H1 (cell line): ENCODE measurements around the gene ELP4. TPM values are rescaled to one million over a fixed set of nuclear protein-coding genes. Genes with fewer than 3 reads are reported as not detected.

Experiments used
- CTCF ChIA-PET: fragments of 300-600 bp; sonication (Branson Sonifier 250); formaldehyde crosslinking; loops from one replicate; lab custom pipeline; 2021; ENCODE audit not compliant: partially characterized antibody; lab: Charles Lee
- POLR2A ChIA-PET: fragments of 300-600 bp; sonication (Branson Sonifier 250); formaldehyde crosslinking; loops from one replicate; lab custom pipeline; 2021; ENCODE audit warnings: inconsistent platforms; ENCODE audit not compliant: partially characterized antibody; lab: Charles Lee
- DNase-seq, 2 experiments: peaks; one replicate each; pipeline versions ENCODE4 v3.0.0 to v3.0.0-alpha.2; 2010 to 2022; ENCODE audit warnings: low spot score in 2 of 2, low read depth in 1 of 2, mixed read lengths in 1 of 2
- FAIRE-seq: peaks from 2 replicates; lab custom pipeline; 2011; peaks lifted over from hg19 to GRCh38; lab: Jason Lieb, UNC
- H2AFZ ChIP-seq: 2 replicates; pipeline ENCODE4 v1.8.1; 2012; ENCODE audit warnings: low read length, inconsistent platforms
- H2AK5ac ChIP-seq: 2 replicates; pipeline ENCODE4 v1.6.1; 2013; ENCODE audit warnings: low read depth, low read length
- H2BK120ac ChIP-seq: replicated peaks from 2 replicates; pipeline ENCODE3; 2013; ENCODE audit warnings: low read depth, low read length, inconsistent platforms
- H2BK12ac ChIP-seq: 2 replicates; pipeline ENCODE4 v1.6.1; 2013; ENCODE audit warnings: low read depth, low read length
- H2BK15ac ChIP-seq: 2 replicates; pipeline ENCODE4 v1.6.1; 2013; ENCODE audit warnings: low read length
- H2BK20ac ChIP-seq: 2 replicates; pipeline ENCODE4 v1.6.1; 2013; ENCODE audit warnings: low read length
- H2BK5ac ChIP-seq: 2 replicates; pipeline ENCODE4 v1.6.1; 2013; ENCODE audit warnings: low read depth, low read length
- H3K14ac ChIP-seq: 2 replicates; pipeline ENCODE4 v1.6.1; 2013; ENCODE audit warnings: inconsistent platforms; ENCODE audit not compliant: insufficient read length
- H3K18ac ChIP-seq: 2 replicates; pipeline ENCODE4 v1.6.1; 2013; ENCODE audit warnings: low read length; ENCODE audit errors: extremely low read depth
- H3K23ac ChIP-seq: 2 replicates; pipeline ENCODE4 v1.6.1; 2013; ENCODE audit warnings: inconsistent platforms; ENCODE audit not compliant: insufficient read length
- H3K23me2 ChIP-seq: 2 replicates; pipeline ENCODE4 v1.6.1; 2013; ENCODE audit warnings: low read depth, low read length
- H3K27ac ChIP-seq: 2 replicates; pipeline ENCODE4 v1.6.1; 2011; ENCODE audit warnings: low read depth, low read length, inconsistent platforms
- H3K27me3 ChIP-seq, 4 experiments: replicated peaks in 1 of 4; 1 replicate in 1 of 4; 2 replicates in 3 of 4; pipeline versions ENCODE4 v1.6.1 to v1.8.1; 2011 to 2013; ENCODE audit warnings: low read length in 3 of 4, mild to moderate bottlenecking in 3 of 4, inconsistent platforms in 2 of 4, mixed read lengths in 2 of 4, moderate library complexity in 1 of 4; ENCODE audit not compliant: control insufficient read depth in 3 of 4, insufficient read depth in 3 of 4; ENCODE audit errors: extremely low read depth in 1 of 4
- H3K36me3 ChIP-seq, 4 experiments: 2 replicates each; pipeline versions ENCODE4 v1.6.1 to v1.8.1; 2011 to 2013; ENCODE audit warnings: mild to moderate bottlenecking in 4 of 4, low read length in 3 of 4, moderate library complexity in 2 of 4, control low read depth in 1 of 4, inconsistent platforms in 1 of 4; ENCODE audit not compliant: insufficient read depth in 4 of 4, control insufficient read depth in 2 of 4
- H3K4ac ChIP-seq: replicated peaks from 2 replicates; pipeline ENCODE3; 2013; ENCODE audit warnings: low read length, low read depth, mixed read lengths, inconsistent platforms; ENCODE audit not compliant: insufficient read length
- H3K4me1 ChIP-seq, 4 experiments: replicated peaks in 1 of 4; 1 replicate in 1 of 4; 2 replicates in 3 of 4; pipeline versions ENCODE4 v1.6.1 to v1.8.1; 2011 to 2013; ENCODE audit warnings: low read length in 3 of 4, inconsistent platforms in 2 of 4, mixed read lengths in 1 of 4; ENCODE audit not compliant: insufficient read depth in 4 of 4, control insufficient read depth in 3 of 4
- H3K4me2 ChIP-seq, 2 experiments: 2 replicates each; pipeline versions ENCODE4 v1.6.1 to v1.8.1; 2011 to 2013; ENCODE audit warnings: low read depth in 2 of 2, low read length in 2 of 2, control low read depth in 1 of 2, inconsistent platforms in 1 of 2, mild to moderate bottlenecking in 1 of 2; ENCODE audit not compliant: insufficient read depth in 1 of 2
- H3K4me3 ChIP-seq, 4 experiments: fragments of 200-600, 300-600 bp in 1 of 4; sonication (generic), shearing (Covaris generic), sonication (Bioruptor Twin) in 1 of 4; 2 replicates each; pipeline versions ENCODE4 v1.5.1 to v1.8.1; 2011 to 2016; ENCODE audit warnings: low read length in 4 of 4, low read depth in 3 of 4, control low read depth in 2 of 4, inconsistent platforms in 2 of 4, mild to moderate bottlenecking in 2 of 4, mixed read lengths in 1 of 4, moderate library complexity in 1 of 4; ENCODE audit not compliant: insufficient read depth in 2 of 4; ENCODE audit errors: extremely low read depth in 1 of 4
- H3K56ac ChIP-seq: replicated peaks from 2 replicates; pipeline ENCODE3; 2013; ENCODE audit warnings: low read depth, mild to moderate bottlenecking, mixed read lengths, low read length, inconsistent platforms; ENCODE audit not compliant: insufficient read length
- H3K79me1 ChIP-seq: 2 replicates; pipeline ENCODE4 v1.6.1; 2013; ENCODE audit warnings: low read depth, low read length, control low read depth
- H3K79me2 ChIP-seq, 2 experiments: 2 replicates each; pipeline versions ENCODE4 v1.6.1 to v1.8.1; 2012 to 2013; ENCODE audit warnings: low read length in 2 of 2, mild to moderate bottlenecking in 2 of 2, inconsistent platforms in 1 of 2; ENCODE audit not compliant: insufficient read depth in 2 of 2, control insufficient read depth in 1 of 2
- H3K9ac ChIP-seq, 4 experiments: replicated peaks in 1 of 4; 1 replicate in 1 of 4; 2 replicates in 3 of 4; pipeline versions ENCODE4 v1.6.1 to v1.8.1; 2011 to 2013; ENCODE audit warnings: low read depth in 3 of 4, low read length in 3 of 4, control low read depth in 2 of 4, mild to moderate bottlenecking in 2 of 4, moderate library complexity in 2 of 4, inconsistent platforms in 1 of 4; ENCODE audit errors: extremely low read depth in 1 of 4
- H3K9me3 ChIP-seq, 2 experiments: 2 replicates each; pipeline versions ENCODE4 v1.6.1 to v1.8.1; 2012 to 2013; ENCODE audit warnings: mild to moderate bottlenecking in 2 of 2, moderate library complexity in 2 of 2, control low read depth in 1 of 2, inconsistent platforms in 1 of 2, low read depth in 1 of 2, low read length in 1 of 2, mixed read lengths in 1 of 2; ENCODE audit not compliant: insufficient read depth in 2 of 2
- H4K20me1 ChIP-seq, 2 experiments: replicated peaks in 1 of 2; 2 replicates each; pipeline versions ENCODE3 to v1.8.1; 2011 to 2013; ENCODE audit warnings: inconsistent platforms in 2 of 2, low read length in 2 of 2, mild to moderate bottlenecking in 1 of 2; ENCODE audit not compliant: insufficient read depth in 2 of 2, control insufficient read depth in 1 of 2
- H4K5ac ChIP-seq: 2 replicates; pipeline ENCODE4 v1.6.1; 2013; ENCODE audit warnings: low read length, low read depth, mixed read lengths, inconsistent platforms; ENCODE audit not compliant: insufficient read length
- H4K8ac ChIP-seq: 2 replicates; pipeline ENCODE4 v1.8.0; 2013; ENCODE audit warnings: mild to moderate bottlenecking, moderate library complexity, low read length, inconsistent platforms; ENCODE audit not compliant: insufficient read depth; ENCODE audit errors: extremely low read depth
- H4K91ac ChIP-seq: replicated peaks from 2 replicates; pipeline ENCODE3; 2013; ENCODE audit warnings: low read length, mixed read lengths, inconsistent platforms; ENCODE audit not compliant: insufficient read length
- BRCA1 ChIP-seq: IDR thresholded peaks from 2 replicates; pipeline ENCODE4 v1.6.1; 2012; ENCODE audit warnings: low read depth, low read length, improper control_type of control experiment
- CTBP2 ChIP-seq: IDR thresholded peaks from 2 replicates; pipeline ENCODE4 v1.7.0; 2011; ENCODE audit warnings: borderline replicate concordance, mild to moderate bottlenecking, moderate library complexity, mixed read lengths, low read length; ENCODE audit not compliant: insufficient read depth, insufficient read length
- EZH2 ChIP-seq: fragments of 200-600 bp; sonication (generic); IDR thresholded peaks from 2 replicates; pipeline ENCODE4 v1.7.1; 2012; ENCODE audit warnings: low read depth, mild to moderate bottlenecking, moderate library complexity, low read length, inconsistent platforms; ENCODE audit not compliant: severe bottlenecking
- FOSL1 ChIP-seq: IDR thresholded peaks from 2 replicates; pipeline ENCODE4 v1.6.1; 2011; ENCODE audit warnings: mild to moderate bottlenecking, low read depth, low read length, moderate library complexity; ENCODE audit not compliant: insufficient read depth
- RBBP5 ChIP-seq: IDR thresholded peaks from 2 replicates; pipeline ENCODE4 v1.7.1; 2012; ENCODE audit warnings: low read depth, mild to moderate bottlenecking, inconsistent platforms, low read length, moderate library complexity, borderline replicate concordance
- SRF ChIP-seq: IDR thresholded peaks from 2 replicates; pipeline ENCODE4 v1.6.1; 2011; ENCODE audit warnings: mild to moderate bottlenecking, low read depth, low read length, moderate library complexity
- WGBS, 2 experiments: shearing (Covaris generic) in 1 of 2; methylation state at CpG; one replicate each; pipeline versions ENCODE4 v1.1.6 to v1.1.7; 2013 to 2015; ENCODE audit warnings: low lambda C conversion rate in 2 of 2, mixed read lengths in 2 of 2, inconsistent platforms in 1 of 2, low coverage in 1 of 2, missing lambda C conversion rate in 1 of 2; ENCODE audit not compliant: insufficient replicate concordance in 2 of 2, insufficient coverage in 1 of 2, insufficient read length in 1 of 2; ENCODE audit errors: extremely low coverage in 1 of 2, missing lambda C conversion rate in 1 of 2; 5-methylcytosine and 5-hydroxymethylcytosine counted together
- polyA plus RNA-seq, 7 experiments: library from polyadenylated mRNA; depleted of rRNA in 3 of 7; stranded (reverse) in 5 of 7; unstranded in 2 of 7; fragments of >200 nt in 5 of 7; fragments of 200-250 nt in 2 of 7; gene quantifications; 1 replicate in 5 of 7; 2 replicates in 1 of 7; 4 replicates in 1 of 7; pipeline versions ENCODE4 v1.2.1 to v1.2.3, GENCODE V29; 2011 to 2013; ENCODE audit warnings: missing spikeins in 2 of 7, mixed read lengths in 2 of 7
- total RNA-seq: library from RNA; stranded (reverse); fragmentation: NEBNext Ultra II Directional; extraction: Animal tissue kit (Norgen Biotek cat#: 25700); gene quantifications from 2 replicates; pipeline ENCODE4 v1.2.1, GENCODE V29; 2021

ELP4 gene
- total and polyA plus RNA-seq, 2 of the 8 experiments (the other 6 are each of a cell fraction or from before 2014, with no cell fraction given), result 14.0 to 18.6 TPM

DNA sequence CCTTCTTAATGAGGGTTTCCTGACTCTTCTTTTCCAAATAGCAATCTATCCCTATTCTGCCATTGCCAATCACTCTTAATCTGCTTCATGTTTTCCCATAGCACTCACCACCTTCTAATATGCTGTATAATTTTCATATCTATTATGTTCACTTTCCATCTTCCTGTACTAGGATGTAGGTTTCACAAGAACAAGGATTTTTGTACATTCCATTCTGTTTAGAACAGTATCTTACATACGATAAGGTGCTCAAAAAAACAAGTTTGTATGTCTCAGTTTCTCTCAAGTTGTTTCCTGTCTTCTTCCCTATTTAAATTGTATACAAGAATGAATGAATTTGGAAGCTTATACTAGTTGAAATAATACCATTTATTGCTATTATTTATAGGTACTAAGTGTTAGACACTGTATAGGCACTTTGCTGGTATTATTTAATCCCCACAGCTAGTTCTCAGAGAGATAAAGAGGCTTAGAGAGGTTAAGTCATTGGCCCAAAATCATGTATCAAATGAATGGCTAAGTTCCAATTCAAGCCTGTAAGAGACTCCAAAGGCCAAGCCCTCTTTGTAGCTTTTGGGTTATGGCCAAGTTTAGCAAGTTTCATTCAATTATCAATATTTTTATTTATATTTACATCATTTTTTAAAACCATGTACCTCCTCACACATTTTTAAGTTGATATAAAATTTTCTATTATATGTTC lies 166.9 kb downstream of the ELP4 start:
- Histone ChIP-seq H3K27me3 (peaks cover 0 to 1% (median 0%) of the 10 kb centered on the region in 4 experiments; a peak in 1 of 7 replicates), H3K9me3 (no peaks in the 10 kb centered on the region), H2AFZ (no peak overlapping the region), H3K56ac (no peak overlapping the region), H3K9ac (no peak overlapping the region), H3K14ac (no peak overlapping the region), H3K23ac (no peak overlapping the region), H4K91ac (no peak overlapping the region), H3K79me2 (no peaks in the 10 kb centered on the region), H2BK120ac (no peak overlapping the region), H2BK5ac (no peak overlapping the region), H2BK20ac (no peak overlapping the region), H2AK5ac (no peak overlapping the region)
- FAIRE-seq (no peak), DNase-seq (no peak)
- 97% methylated on average over 1 of the region's 1 CpG; no CpG with 5 or more reads in 1 of the 2 experiments for WGBS, 2 experiments
- no peak for TF ChIP-seq RBBP5
- TF ChIP-seq SRF, result no peak
- no peak for TF ChIP-seq CTBP2
- no peak for TF ChIP-seq FOSL1
- TF ChIP-seq BRCA1, result no peak
- TF ChIP-seq EZH2, result no peak
- TF ChIP-seq, all 59 proteins: peak for 0
- H3K36me3 ChIP-seq, result no peaks in the 10 kb centered on the region
- no peak overlapping the region for H2BK15ac ChIP-seq
- no peak overlapping the region for H2BK12ac ChIP-seq
- no peaks in the 10 kb centered on the region for H3K23me2 ChIP-seq
- ChIA-PET POLR2A (no interaction called here), CTCF (interaction anchor here (0.6 to 1.2 kb wide), 3 partner anchors 281 to 754 kb away, joined by 3 read pairs; no protein-coding TSS in a partner anchor)
- no peak overlapping the region for H4K5ac ChIP-seq
- no peak overlapping the region for H3K27ac ChIP-seq
- H3K4me1 ChIP-seq, result no peaks in the 10 kb centered on the region
- no peak overlapping the region for H3K18ac ChIP-seq
- H4K20me1 ChIP-seq, result no peaks in the 10 kb centered on the region
- no peaks in the 10 kb centered on the region for H3K79me1 ChIP-seq
- no peak overlapping the region for H3K4me2 ChIP-seq
- H3K4ac ChIP-seq, result no peak overlapping the region
- no peak overlapping the region for H3K4me3 ChIP-seq
- no peak overlapping the region for H4K8ac ChIP-seq
